Measurements from ENCODE around the gene P3H2.
"Not testable (repeated sequence)": the region's sequence is repeated elsewhere in the genome, so short reads cannot be mapped to it uniquely, and the experiment has no call there.

The P3H2 gene

DNA sequence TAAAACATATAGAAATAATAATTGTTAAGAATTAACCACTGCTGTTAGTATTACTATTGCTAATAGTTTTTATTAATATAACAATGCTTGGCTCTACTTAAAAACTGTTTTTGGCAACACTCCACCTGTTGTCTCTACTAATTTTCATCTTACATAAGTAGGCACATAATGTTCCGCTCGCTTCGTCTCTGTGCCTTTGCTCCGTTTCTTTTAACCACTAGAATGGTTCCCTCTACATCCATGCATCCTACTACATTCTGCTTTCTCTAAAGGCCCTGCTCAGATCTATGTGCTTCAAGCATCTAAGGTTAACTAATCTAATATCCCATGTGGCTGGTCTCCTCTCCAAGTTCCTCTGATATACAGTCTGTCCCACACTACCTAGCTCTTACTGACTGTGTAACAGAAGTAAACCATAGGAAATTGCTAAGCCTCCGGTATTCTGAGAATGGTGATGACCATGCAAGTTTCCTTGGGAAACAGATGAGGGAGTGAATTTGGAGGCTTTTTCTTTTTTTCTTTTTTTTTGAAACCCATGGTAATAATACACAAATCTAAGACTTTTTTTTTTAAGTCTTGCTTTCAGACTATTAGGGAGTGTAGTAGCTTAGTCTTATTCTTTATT, 138.3 kb downstream of the P3H2 start:
- DNase-seq (ENCODE audit: low read depth) = no peak

DNA sequence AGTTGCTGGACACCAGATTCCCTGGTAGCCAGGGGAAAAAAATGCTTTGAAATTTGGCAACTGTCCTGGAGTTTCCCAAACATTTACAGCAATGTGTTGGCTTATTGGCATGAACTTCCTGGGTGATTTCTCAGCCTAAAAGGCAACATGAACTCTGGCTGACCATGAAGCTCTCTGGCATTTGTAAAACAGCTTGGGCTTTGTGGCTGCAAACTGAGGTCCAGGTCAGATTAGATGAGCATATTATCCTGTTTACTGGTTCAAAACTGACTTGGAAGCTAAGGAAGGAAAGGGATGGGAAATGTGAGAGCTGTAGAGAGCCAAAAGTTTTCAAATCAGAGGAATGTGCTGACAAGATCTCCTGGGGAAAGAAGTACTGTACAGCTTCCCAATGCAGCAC, 139.0 kb downstream of the P3H2 start:
- no peak for DNase-seq (ENCODE audit: low read depth)

DNA sequence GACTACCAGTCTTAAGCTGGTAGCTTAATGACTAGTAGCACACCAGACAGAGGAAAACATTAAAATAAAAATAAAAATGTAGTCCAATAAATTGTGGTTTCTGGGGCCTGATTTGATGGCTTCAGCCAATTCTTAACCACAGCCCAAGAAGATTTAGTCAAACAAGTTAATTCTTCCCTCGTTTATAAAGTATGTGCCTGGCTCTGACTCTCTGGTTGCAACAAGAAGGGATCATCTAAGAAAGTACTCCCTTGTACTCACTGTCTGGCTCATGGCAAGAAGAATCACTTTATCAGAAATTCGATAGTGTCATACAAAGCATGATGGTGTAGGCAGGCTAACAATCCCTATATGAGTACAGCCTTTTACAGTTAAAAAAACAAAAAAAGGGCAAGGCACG, 141.9 kb downstream of the P3H2 start:
- DNase-seq (ENCODE audit: low read depth) = no peak

DNA sequence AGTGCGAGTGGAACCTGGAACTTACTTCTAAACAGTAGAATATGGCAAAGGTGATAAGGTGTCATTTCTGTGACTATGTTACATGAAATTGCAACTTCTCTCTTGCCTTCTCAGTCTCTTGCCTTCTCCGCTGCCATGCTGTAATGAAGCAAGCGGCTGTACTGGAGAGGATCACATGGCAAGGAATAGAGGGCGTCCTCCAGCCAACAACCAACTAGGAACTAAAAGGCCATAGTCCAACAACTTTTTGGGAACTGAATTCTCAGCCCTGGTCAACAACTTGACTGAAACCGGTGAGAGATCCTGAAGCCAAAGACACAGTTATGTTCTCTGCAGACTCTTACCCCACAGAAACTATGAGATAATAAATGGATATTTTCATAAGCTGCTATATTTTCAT, 143.5 kb downstream of the P3H2 start:
- DNase-seq (ENCODE audit: low read depth) = no peak

DNA sequence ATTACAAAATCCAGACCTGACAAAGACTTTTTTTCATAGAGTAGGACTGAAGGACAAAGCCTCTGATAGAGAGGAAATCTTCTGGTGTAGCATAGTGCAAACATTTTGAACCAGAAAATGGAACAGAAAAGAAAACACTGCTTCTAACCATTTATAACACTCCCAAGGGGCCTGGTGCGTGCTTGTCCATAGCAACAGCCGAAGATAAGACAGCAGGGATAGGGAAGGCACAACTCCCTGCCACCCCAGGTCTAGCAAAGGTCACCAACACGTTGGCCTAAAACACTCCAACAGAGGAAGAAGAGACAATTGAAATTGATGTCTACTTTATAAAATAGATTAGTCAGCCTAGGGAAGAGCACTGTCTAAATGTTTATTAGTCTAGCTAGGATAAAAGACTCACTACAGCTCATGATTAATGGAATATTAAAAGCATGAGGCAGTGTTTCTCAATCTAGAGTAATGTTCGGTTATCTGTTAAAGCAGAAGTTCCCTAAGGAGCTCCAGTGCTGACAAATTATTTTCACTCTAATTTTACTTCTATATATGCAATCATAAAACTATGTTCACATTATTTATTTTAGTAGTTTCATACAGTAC, 145.2 kb downstream of the P3H2 start:
- DNase-seq (ENCODE audit: low read depth) = no peak

DNA sequence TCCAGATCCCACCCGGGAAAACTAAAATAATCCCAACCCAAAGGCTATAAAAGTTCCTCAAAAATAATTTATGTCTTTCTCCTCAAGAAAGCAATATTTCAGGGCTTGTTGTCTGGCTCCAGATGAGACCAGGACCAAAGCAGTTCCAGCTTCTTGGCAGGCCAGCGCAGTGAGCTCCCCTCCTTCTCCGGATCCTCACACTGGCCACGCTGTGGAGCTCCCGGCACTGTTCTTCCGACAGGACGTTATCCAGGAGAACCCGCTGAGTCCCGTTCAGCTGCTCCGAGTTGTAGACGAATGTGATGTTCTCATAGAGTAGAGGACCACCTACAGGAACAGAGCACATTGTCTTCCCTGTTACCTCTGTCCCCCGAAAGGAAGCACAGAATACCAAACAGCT, 146.3 kb downstream of the P3H2 start:
- no peak for DNase-seq (ENCODE audit: low read depth)

DNA sequence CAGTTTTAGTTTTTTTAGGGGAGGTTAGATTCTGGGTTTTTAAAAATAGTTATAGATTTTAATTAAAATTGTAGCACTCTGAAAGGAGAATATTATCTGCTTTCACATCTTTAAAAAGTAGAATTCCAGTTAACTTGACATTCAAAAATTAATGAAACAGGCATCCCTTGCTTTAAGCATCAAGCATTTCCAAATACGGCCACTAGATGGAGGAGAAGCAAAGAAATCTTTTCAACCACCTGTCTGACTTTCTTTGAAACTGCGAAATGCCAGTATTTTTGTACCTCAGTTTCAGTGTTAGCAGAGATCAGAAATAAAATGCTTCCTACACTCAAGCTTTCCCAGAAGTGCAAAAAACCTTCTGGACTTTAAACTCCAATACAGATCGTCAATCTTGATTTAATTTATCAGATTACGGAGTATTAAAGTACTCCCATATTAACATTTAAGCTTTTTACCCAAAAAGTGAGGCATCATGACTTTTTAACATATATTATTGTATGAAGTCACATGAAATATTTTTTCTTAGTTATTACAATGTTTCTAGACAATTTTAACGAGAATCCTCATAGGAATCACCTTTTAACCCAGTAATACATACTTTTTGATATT, 153.3 kb downstream of the P3H2 start:
- DNase-seq (ENCODE audit: low read depth) = no peak

DNA sequence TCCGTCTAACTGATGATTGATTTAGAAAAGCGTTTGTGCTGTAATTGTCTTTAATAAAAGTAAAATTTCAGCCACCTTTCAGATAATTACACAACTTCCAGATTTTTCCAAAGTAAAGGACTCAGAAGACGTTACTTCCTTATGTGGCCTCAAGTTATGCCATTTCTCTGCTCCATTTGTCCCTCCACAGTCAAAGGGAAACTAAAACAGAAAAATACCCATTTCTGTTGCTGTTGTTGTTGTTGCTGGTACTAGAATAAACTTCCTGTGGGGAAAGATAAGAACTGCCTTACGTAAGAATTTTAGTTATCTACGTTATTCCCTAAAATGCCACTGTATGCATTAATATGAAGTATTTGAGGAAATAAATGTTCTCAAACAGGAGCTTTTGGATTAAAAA, 153.9 kb downstream of the P3H2 start:
- no peak for DNase-seq (ENCODE audit: low read depth)

DNA sequence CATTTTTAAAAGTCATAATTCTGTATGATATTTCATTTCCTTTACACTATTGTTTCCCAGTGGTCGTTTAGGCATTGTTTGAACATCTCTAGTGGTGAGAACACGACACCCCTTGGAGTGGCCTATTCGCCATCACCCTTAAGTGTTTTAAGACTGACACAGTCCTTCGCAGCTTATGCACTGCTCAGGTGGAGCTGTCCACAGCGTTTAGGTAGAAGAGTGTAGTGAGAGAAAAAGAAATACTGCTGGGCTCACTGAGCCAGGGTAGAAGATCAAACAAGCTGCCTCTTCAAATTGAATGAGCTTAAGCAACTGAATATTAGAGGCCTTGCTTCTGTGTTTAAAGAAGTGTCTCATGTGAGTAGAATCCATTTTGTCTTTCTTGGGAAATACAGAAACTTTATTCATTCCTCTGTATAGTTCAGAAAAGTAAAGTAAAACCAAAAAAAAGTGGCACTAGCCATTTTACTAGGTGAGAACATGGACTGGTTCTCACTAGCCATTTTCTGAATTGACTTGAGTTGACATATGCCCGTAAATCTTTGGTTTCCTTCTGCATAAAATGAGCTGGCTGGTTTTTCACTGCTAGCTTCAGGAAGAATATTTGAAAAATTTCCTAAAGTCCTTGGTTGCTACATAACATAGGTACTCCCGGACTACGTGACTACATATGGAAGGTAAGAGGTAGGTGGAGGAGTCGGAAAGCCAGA, 155.9 kb downstream of the P3H2 start:
- no peak for DNase-seq (ENCODE audit: low read depth)

DNA sequence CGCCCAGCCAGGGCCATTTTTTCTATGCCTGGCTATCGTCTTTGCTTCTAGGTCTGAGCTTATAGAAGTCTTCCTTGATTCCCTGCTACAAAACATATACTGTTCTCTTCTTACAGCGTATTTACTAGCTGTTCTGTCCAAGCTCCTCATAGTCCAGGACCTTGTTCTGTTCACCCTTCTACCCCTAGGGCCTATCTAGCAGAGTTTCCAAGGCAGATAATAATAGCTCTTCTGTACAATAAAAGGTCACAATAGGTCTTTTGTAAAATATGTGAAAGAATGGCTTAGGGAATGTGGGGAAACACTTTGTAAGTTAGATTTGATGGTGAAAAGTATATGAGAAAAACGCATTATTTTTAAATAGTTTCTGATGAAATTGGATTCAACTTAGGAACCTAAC, 158.2 kb downstream of the P3H2 start:
- DNase-seq (ENCODE audit: low read depth) = no peak

DNA sequence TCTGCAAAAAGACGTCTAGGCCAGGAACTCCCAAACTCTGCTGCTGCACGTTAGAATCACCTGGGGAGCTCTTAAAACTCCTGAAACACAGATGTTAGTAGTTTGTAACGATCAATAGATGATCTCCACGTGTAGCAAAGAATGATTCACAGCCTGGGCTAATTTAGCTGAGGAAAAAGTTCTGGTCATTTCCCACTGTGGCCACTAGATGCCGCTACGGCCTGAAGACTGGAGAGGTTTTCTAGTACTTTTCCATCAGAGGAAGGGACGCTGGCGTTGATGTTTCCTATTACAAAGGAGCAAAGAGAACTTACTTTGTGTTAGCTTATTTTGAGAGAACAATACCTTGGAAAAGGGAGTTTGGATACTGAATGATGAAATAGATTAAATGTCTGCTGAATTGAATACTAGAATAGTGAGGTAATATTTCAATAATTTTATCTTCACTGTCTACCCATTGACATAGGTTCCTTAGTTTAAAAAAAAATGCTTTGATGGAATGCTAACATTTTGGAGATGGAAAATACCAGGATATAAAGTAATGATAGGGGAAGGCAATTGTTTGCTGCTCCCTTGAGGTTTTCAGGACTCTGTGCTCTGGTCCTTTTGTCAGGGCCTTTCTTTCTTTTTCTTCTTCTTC, 159.1 kb downstream of the P3H2 start:
- peak; percentile 35 for DNase-seq (ENCODE audit: low read depth)

DNA sequence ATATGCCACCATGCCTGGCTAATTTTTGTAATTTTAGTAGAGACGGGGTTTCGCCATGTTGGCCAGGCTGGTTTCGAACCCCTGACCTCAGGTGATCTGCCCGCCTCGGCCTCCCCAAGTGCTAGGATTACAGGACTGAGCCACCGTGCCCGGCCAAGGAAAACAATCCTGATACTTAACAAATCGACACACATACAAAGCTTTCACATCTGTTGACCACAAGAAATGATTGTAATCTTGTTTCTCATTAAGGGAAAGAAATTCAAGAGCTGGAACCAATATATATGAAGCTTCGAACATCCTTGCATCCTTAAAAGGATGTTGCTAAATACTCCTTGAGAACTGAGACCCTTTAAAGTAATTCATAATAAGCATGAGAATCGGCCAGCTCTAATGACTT, 159.6 kb downstream of the P3H2 start:
- DNase-seq (ENCODE audit: low read depth) = not testable (repeated sequence)

DNA sequence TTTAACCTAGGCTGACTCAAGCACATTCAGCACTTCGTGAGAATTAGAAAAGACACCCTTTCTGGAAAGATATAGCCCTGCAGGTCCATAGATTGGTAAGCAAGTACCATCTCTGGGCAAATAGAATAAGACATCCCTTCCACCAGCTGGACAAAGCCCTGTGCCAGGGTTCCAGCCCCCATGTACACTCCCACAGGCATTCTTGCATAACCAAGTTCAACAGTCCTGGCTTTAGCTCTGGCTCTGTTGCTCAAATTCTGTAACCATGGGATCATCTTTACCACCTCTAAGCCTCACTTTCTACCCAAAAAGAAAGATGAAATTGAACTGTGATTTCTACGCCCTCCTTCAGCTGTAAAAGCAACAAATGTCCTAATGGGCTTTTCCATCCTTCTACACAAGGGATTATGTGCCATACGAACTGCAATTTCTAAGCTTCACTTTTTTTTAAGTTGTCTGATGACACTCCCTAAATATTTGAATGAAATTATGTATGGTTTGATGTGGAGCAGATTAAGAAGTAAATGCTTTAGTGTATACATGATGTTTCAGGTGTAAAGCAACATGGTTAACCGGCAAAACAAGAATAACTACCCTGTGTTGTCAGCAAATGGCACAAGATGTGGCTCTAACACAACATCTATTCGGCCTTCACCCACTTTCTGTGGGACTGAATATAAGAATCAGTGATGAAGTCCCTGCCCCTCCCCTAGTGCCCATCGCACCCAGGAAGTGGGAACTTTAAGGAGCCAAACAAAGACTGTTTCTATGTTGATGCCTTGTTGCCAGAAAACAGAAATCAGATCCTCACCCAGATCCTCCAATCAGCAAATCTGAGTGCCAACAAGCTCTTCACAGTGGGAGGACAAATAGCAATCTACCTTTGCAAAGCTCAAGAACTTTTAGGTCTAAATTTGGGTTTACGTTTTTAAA, 165.7 kb downstream of the P3H2 start:
- no peak for DNase-seq (ENCODE audit: low read depth)

DNA sequence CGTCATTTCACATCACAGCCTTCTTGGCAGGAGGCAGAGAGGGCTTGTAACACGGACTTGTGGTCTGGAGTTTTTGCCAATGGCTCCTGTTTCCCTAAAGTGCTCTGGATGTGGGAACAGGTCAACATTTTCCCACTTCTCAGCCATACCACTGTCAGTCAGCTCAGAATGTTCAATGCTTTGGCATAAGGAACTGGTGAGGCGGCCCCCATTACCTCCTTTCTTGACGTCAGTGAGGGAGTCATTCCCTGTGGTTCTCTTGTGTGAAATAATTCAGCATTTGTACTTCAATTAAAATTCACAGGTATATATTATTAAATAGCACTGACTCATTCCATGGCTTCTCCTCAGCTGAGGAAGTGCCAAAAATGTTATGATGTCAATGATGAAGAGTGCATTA, 167.1 kb downstream of the P3H2 start:
- no peak for DNase-seq (ENCODE audit: low read depth)

DNA sequence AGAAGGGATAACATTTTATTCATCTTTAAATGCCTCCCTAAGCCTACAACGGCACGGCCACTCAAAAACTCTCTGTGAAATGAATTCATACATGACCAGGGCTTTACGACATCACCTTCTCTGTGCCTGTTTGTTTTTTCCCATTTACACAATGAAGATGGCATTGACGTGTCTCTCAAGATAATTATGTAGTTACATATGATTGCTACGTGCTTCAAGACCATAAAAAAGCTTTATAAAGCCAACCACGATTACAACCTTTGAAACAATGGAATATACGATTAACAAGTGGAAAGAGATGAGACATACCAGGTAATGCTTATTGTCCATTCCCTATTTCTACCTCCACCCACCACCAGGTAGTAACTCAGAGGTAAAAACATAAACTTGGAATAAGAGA, 168.4 kb downstream of the P3H2 start:
- DNase-seq (ENCODE audit: low read depth) = no peak

DNA sequence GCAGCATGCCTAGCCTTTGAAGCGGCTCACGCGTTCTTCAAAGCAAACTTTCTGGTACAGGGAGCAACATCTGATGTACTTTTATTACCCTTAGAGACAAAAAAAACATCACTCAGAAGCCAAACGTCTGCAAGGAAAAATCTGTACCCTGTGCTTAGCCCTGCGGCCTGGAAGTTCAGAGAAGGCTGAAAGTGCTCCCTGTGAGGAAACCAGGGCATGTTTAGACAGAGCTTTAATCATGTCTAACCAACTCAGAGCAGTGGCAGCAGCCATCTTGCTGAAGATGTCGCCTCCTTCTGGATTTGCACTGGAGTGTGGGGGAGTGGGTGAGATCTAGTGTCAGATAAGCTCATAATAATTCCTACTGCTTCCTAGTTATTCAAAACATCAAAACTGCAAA, 170.4 kb downstream of the P3H2 start:
- DNase-seq (ENCODE audit: low read depth) = no peak

DNA sequence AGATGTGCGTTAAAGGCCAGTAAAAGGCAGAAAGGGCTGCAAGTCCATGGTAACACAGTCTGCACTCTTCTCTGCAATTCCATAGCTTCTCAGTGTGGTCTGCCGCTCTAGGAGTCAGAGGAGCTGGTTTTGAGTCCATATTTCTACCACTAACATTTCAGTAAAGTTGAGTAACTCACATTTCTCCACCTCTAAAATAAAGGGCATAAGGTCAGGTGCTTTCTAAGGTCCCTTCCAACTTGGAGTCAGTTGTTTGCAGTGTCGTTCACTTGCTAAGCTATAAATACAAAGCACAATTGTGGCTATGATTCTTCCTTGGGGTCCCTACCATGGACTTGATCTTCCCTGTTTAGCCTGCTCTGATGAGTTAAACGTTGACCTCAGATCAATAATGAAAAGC, 171.1 kb downstream of the P3H2 start:
- DNase-seq (ENCODE audit: low read depth) = no peak

DNA sequence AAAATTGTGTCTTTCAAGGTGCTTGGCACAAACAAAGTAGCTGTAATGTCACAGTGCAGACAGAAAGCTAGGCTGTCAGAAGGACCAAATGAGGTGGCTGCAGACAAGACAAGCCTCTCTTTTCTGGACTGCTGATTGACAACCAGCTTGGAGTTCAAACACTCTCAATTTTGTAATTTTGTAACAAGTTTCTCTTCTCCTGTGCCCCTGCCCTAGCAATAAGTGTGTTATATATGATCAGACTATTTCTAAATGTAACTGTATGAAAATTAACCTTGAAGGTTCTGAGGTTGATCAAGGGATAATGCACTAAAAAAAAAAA, 172.0 kb downstream of the P3H2 start:
- no peak for DNase-seq (ENCODE audit: low read depth)

DNA sequence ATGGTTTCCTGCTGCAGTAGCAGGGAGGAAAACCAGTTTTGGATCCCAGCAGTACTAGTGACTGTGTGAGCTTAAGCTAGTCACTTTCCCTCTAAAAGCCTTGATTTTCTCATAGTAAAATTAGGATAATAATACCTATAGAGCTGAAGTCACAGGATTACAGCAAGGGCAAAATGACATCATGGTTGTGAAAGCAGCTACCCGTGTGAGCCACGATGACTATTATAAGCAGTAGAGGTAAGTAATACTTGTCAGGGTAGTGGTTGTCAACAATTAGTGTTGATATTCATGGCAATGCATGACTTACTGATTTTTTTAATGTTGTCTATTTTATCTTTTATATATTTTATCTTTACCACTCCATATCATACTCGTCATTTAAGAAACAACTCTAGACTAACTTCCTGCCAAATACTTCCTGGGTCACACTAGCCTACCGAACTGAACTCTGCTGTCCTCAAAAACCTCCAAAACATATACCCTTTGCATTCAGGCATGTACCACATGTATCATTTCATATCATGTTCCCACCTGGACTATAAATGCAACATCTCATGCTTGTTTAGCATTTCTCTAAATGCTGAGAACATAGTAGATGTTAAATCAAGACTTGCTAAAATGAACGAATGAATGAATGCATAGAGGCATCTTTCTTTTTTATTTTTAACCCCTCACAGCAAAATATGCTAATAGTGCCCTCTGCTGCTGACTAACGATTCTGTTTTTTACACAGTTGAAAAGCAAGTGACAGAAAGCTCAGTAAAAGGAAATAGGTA, 172.6 kb downstream of the P3H2 start:
- DNase-seq (ENCODE audit: low read depth) = no peak

DNA sequence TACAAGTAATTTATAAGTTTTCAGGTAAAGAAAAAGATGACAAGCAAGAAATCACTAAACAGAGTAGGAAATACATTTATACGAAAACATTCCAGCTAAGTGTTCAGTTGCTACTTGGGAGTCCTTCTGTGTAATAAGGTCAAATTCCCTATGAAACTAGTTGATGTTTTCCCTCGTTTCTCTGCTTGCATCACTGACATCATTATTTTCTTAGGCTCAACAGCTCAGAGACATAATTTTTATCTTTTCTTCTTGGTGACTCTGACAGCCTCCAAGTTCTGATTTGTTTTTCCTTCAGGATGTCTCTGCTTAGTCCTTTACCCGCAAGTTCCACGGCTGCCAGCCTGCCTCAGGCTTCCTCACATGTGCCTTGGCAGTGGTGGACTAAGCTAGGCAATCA, 173.6 kb downstream of the P3H2 start:
- DNase-seq (ENCODE audit: low read depth) = no peak

Measured in activated T-helper 1 cell treated with Interleukin-2 at 50 U/mL for 16 hours (primary cell).